Activated CD8-positive, alpha-beta memory T cell treated with anti-CD3 and anti-CD28 coated beads, Interleukin-2, amount 50 U/mL, for 1 hour (primary cell): ENCODE results near the gene ZMAT5.

Experiments used
- DNase-seq: peaks from one replicate; pipeline ENCODE4 v3.0.0-alpha.2; 2020; ENCODE audit errors: extremely low read depth

Gene ZMAT5

GRCh38 chr22:29729161-29729560 lies 37.6 kb downstream of the ZMAT5 start:
- DNase-seq: no peak

DNA sequence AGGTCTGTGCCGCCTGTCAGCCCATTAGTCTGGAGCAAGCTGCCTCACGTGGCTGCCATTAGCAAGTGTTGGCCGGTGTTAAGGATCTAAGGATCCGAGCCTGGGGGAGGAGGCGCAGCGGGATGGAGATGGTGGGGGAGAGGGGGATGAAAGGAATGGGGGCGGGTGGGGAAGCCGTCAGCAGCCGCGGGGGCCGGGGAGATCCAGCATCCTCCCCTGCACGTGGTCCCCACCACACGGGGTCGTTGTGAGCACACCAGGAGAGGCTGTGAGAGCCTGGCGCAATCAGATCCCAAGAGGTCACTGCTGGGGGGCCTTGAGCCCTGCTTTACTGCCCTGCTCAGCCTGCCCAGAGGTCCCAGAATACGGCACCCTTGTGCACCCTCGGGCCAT lies 39.7 kb downstream of the ZMAT5 start:
- no peak for DNase-seq

DNA sequence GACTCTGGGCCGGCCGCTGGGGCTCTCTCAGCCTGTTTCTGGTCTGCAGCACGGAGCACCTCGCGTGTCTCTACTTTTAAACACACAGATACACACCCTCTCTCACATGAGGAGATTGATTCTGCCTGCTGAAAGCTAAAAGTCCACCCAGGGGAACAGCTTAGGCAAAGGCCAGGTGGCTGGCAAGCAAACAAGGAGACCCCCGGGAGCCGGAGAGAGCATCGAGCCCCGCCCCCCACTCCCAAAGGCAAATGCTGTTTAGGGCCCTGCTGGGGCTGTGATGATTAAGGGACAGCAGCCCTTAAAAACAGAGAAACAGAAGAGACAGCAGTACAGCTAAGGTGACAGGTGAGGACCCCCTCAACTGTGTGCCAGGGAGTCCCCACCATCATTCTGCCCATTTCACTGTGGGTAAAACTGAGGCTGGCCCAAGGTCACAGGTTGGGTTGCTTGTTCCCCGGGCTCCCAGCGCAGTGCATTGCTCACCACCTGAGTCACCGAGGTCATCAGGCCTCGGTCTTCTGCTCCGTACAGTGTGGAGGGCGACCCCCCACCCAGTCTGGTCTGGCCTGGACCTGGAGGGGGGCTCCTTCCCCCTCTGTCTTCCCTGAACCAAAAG lies 40.2 kb downstream of the ZMAT5 start:
- no peak for DNase-seq

DNA sequence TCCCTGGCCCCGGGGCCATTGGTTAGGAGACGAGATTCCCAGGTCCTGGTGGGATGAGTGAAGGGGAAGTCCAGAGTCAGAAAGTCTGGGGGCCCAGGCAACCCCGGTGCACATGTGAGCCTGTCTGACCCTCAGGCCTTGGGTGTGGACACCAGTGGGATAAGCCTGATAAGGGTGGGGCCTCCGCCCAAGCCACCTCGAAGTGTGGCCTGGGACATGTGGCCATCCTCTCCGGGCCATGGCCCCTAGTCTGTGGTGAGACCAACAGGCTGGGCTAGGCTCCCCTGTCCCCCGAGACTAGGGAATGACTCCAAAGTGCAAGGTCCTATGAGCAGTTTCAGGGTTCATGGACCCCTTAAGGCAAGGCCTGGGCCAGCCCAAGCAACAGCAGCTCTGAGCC lies 40.7 kb downstream of the ZMAT5 start:
- no peak for DNase-seq

DNA sequence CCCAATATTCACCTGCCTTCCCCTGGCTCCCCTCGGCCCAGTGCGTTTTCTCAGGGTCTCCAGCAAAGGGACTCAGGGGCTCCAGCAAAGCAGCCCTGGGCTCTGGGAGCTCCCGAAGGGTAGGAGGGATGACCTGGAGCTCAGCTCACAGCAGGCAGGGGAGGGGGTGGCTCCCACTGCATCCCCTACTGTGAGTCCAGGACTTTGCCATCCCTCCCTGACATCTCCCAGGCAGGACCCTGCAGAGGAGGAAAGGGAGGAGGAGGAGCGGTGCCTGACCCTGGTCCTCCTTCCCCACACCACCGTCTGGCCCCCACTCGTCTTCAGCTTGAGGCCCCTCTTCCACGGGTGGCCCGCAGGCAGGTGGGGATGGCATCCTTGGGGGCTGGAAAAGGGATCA lies 42.0 kb downstream of the ZMAT5 start:
- no peak for DNase-seq

DNA sequence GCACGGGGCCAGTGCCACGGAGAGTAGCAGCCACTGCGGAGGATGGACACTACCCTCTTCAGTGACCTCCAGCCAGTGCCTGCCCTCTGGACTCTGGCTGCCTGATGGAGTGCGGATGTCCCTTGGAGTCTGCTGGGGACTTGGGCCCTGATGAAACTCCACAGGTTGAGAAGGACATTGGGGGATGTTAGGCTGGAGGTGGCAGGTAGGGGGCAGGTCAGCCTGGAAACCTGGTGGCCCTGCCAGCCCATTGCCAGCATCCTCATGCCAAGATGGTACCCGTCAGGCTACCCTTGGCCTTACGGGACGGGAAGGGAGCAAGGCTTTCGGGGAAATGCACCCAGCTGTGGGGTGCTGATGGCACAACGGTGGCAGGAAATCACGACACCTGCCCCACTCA lies 43.0 kb downstream of the ZMAT5 start:
- no peak for DNase-seq

DNA sequence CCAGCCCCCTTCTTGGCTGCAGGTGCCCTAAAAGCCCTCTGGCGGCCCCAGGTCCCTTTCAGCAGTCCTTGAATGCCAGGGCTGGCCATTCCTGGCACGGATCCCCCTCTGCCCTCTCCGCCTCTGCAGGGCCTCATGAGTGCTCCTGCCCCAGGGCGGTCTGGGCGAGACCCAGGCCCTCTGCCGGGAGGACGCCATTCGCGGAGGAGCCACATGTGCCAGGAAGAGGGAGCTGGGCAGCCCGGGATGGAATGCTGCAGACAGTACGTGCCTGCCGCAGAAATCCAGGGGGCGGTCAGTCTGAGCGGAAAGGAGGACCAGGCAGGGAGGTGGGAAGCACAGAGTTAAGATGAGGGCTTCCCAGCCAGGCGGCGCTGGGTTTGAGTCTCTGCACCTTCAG lies 44.2 kb downstream of the ZMAT5 start:
- no peak for DNase-seq

GRCh38 chr22:29722151-29722550 lies 44.7 kb downstream of the ZMAT5 start:
- no peak for DNase-seq

GRCh38 chr22:29720811-29721323 lies 45.9 kb downstream of the ZMAT5 start:
- DNase-seq: no peak

DNA sequence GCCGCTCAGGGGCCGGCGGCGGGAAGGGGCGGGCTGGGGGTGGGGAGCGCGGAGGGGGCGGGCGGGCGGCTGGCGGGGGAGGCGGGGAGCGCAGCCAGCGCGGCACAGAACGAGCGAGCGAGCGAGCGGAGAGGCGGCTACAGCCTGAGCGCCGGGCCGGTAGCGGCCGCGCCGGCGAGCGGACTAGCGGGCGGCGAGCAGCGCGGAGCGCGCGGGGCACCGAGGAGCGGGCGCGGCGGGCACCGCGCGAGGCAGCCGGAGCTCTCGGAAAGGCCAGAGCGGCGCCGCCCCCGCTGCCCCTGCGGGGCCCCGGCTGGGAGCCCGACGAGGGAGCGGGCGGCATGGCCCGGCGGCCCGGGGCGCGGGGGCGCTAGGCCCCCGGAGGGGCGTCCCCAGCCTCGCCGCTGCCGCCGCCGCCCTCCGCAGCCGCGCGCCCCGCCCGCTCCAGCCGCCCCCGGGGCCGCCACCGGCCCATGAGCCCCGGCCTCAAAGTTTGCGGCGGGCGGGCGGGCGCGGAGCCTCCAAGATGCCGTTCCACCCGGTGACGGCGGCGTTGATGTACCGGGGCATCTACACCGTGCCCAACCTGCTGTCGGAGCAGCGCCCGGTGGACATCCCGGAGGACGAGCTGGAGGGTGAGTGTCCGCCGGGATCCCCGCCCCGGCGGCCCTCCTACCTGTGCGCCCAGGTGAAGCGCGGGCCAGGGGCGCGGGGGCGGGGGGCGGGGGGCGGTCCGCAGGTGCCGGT lies 46.7 kb downstream of the ZMAT5 start, which contains the start of gene CABP7:
CABP7 (plus strand) TSS at position 105 of the 747 bp plus-strand sequence; CDS start at position 527, 422 bp downstream.
- no peak for DNase-seq

GRCh38 chr22:29718949-29719898 lies 47.6 kb downstream of the ZMAT5 start:
- no peak for DNase-seq

DNA sequence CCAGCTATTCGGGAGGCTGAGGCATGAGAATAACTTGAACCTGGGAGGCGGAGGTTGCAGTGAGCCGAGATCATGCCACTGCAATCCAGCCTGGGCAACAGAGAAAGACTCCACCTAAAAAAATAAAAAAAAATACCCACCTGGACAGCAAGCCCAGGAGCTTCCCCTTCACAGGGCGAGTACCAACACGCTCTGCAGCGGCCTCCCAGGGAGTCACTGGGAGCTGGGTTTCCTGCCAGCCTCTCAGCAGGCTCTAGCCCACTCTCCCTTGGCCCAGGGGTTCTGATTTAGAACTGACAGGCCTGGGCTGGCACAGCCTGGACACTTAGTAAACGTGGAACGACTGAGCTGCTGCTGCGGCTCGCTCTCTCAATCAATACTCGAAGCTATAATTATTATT lies 49.0 kb downstream of the ZMAT5 start:
- DNase-seq: no peak

GRCh38 chr22:29716814-29717545 lies 49.8 kb downstream of the ZMAT5 start:
- DNase-seq: no peak

DNA sequence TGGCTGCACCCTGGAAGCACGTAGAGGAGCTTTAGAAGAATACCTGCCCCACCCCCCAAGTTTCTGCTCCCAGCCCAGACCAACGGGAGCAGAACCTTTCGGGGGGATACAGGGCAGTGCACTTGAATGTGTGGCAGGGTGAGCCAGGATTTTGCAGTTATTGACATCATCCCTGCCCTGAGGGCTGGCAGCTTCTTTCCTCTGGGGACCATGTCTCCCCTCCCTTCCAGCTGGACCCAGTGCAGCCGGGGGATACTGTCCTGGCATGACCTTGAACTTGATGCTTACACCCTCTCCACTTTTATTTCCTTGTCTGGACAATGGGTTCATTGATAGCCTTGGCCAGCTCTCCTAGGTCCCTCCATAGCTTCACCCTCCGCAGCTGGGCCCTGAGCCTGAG lies 51.1 kb downstream of the ZMAT5 start:
- no peak for DNase-seq

DNA sequence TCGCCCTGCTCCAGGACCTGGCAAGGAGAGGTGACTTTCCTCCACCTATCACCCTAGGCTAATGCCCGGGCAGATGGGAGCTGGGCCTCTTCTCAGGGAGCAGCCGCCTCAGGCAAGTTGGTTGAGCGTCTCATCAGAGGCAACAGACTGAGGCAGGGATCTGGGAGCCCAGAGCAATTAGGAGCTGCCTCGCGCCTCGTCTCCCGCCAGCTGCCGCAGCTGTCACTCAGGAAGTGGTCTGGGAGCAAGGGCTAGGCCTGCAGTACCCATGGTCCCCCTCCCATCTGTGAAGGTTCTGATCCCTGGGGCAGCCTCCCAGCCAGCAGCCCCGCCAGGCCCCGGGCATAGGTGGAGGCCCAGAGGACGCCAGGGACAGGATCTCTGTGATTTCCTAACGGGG lies 51.6 kb downstream of the ZMAT5 start:
- no peak for DNase-seq

GRCh38 chr22:29713156-29713727 lies 53.6 kb downstream of the ZMAT5 start:
- DNase-seq: no peak

GRCh38 chr22:29712119-29712518 lies 54.7 kb downstream of the ZMAT5 start:
- no peak for DNase-seq

DNA sequence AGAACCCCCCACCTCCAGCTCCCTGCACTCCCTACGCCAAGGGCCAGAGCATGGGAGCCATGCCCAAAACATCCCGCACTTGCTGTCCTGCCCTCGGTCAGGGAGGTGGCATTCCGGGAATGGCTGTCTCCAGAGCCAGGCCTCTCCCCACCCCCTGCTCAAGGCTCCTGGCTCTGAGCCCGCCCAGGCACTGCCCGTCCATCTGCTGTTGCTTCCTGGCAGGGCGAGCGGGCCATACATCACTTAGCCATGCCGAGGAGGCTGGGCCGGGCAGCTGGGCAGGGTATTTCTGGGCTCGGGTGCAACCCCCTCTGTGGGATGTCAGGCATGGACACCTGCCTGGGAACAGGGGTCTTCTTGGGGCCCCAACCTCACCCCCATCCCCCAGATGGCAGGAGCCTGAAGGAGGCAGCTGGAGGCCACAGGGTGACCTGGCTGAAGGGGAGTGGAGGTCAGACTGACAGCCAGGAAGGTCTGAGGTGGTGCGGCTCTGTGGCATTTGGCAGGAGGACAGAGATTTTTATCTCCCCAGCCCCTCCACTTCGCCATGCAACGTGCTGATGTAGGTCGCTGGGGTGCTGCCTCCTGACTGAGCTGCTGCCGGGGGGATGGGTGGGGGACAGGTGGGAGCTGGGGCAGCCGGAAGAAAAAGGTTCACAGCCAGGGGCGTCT lies 55.7 kb downstream of the ZMAT5 start:
- DNase-seq: no peak

DNA sequence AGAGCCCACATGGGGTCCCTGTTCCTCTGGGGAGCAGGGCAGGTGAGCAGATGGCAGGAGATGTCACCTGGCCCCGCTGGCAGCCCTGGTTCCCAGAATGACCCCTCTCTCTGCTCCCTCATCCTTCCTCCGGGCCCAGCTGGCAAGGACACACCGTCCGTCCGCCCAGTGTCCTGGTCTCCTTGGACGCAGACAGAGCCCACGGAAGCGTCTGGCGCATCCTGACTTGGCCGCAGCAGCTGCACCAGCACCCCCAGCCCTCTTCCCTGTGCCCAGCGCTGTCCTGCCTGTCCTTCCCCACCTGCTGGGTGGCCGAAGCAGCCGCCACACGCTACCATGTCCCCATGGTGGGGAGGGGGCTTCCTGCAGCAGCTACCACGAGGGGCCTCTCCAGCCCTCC lies 56.6 kb downstream of the ZMAT5 start:
- no peak for DNase-seq

GRCh38 chr22:29707471-29707870 lies 59.3 kb downstream of the ZMAT5 start:
- DNase-seq: no peak

- DNase-seq: no peak
These were observed 59.8 kb downstream of the ZMAT5 start for GRCh38 chr22:29707010-29707409.
